ENCODE data around the gene TLCD3B. TPM values are rescaled to one million over a fixed set of nuclear protein-coding genes. Genes with fewer than 3 reads are reported as not detected.

The TLCD3B gene
- total RNA-seq, 2 donors from 2014 or later = 0.16 to 0.49 TPM

DNA sequence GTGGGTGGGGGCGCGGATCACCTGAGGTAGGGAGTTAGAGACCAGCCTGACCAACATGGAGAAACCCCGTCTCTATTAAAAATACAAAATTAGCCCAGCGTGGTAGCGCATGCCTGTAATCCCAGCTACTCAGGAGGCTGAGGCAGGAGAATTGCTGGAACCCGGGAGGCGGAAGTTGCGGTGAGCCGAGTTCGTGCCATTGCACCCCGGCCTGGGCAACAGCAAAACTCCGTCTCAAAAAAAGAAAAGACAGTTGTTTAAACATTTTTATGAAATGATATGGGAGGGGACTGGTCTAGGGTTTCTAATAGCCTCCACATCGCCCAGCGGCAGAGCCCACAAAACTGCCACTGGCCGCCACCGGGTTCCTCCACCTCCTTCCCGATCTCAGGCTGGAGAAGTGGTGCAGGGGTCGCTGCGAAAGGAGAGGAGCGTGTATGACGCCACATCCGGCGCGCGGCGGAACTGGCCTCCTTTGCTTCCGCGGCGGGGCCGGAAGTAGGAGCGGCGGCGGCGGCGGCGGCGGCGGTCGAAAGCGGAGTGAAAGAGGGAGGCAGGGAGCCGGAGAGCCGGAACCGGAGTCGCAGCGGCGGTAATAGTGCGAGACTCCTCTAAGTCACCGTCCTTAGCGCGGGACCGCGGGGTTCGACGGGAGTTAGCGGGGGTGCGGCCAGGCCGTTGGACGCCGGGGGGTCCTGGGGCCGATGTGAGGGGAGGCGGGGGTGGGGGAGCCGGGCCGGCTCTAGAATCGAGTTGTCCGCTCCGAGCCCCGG is 44.6 kb upstream of the TLCD3B start, which contains the start of gene PPP4C:
Gene PPP4C, plus strand, starts transcription at position 492 of the 773 bp plus-strand sequence. CDS start 384 bp downstream, outside the sequence.
- Histone ChIP-seq H3K27ac (peak within 1 kb of the TSS; percentile 89), H3K9ac (ENCODE audit: low read depth in 2 of 2, low read length in 2 of 2) (peak within 1 kb of the TSS; percentile 81 to 83), H3K27me3 (no peaks in the 10 kb centered on the region), H3K4me3 (peak within 1 kb of the TSS; percentile 74), H3K9me3 (no peaks in the 10 kb centered on the region), H3K36me3 (peaks cover 19% of the 10 kb centered on the region), H3K4me1 (peaks cover 21% of the 10 kb centered on the region)
- TF ChIP-seq, protein P1, sequence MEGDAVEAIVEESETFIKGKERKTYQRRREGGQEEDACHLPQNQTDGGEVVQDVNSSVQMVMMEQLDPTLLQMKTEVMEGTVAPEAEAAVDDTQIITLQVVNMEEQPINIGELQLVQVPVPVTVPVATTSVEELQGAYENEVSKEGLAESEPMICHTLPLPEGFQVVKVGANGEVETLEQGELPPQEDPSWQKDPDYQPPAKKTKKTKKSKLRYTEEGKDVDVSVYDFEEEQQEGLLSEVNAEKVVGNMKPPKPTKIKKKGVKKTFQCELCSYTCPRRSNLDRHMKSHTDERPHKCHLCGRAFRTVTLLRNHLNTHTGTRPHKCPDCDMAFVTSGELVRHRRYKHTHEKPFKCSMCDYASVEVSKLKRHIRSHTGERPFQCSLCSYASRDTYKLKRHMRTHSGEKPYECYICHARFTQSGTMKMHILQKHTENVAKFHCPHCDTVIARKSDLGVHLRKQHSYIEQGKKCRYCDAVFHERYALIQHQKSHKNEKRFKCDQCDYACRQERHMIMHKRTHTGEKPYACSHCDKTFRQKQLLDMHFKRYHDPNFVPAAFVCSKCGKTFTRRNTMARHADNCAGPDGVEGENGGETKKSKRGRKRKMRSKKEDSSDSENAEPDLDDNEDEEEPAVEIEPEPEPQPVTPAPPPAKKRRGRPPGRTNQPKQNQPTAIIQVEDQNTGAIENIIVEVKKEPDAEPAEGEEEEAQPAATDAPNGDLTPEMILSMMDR (IDR thresholded peaks at IDR 0.05) = no peak
- intact Hi-C loops (cut with DNase I) = no loop called here
- DNase-seq = peak; percentile 93

DNA sequence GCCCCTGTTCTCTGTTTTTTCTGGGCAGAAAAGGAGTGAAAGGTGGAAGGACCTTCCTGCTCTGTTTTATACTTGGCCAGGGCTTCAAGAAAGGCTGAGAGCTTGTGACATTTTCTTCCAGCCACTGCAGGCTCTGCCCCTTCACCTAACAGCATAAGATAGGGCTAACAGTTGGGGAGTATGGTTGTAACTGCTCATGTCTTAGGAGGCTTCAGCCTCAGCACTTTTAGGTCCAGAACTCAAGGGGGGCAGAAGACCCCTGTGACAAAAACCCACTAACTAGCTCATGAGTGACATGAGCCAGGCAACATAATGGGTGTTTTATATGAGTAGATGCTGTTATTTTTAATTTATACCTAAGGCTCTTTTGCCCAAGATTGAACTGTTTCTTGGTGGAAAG is 39.4 kb upstream of the TLCD3B start:
- H3K4me3 ChIP-seq = no peak overlapping the region
- no peak overlapping the region for H3K9ac ChIP-seq (ENCODE audit: low read depth in 2 of 2, low read length in 2 of 2)
- peaks cover 14% of the 10 kb centered on the region for H3K4me1 ChIP-seq
- TF ChIP-seq, protein P1 (IDR thresholded peaks at IDR 0.05) = no peak
- intact Hi-C loops (cut with DNase I) = no loop called here
- no peak overlapping the region for H3K27ac ChIP-seq
- H3K27me3 ChIP-seq = no peaks in the 10 kb centered on the region
- H3K9me3 ChIP-seq = no peaks in the 10 kb centered on the region
- no peak for DNase-seq
- H3K36me3 ChIP-seq = peaks cover 35% of the 10 kb centered on the region

DNA sequence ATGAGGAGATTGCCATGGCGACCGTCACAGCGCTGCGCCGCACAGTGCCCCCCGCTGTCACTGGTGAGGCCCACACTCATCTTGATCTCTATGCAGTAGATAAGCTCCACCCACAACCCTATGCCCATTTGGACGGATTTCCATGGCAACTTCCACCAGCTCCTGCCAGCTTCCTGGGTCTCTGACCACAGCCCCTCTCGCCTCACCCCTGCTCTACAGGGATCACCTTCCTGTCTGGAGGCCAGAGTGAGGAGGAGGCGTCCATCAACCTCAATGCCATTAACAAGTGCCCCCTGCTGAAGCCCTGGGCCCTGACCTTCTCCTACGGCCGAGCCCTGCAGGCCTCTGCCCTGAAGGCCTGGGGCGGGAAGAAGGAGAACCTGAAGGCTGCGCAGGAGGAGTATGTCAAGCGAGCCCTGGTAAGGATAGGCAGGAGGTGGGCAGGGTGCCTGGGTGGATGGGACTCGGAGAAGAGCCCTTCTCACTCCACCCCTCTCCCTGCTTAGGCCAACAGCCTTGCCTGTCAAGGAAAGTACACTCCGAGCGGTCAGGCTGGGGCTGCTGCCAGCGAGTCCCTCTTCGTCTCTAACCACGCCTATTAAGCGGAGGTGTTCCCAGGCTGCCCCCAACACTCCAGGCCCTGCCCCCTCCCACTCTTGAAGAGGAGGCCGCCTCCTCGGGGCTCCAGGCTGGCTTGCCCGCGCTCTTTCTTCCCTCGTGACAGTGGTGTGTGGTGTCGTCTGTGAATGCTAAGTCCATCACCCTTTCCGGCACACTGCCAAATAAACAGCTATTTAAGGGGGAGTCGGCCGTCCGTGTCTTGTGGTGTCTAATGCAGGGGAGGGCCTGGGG is 38.8 kb upstream of the TLCD3B start:
- H3K27me3 ChIP-seq = no peaks in the 10 kb centered on the region
- intact Hi-C loops (cut with DNase I) = no loop called here
- peak overlapping the region; percentile 6 for H3K27ac ChIP-seq
- H3K9ac ChIP-seq (ENCODE audit: low read depth in 2 of 2, low read length in 2 of 2) = no peak overlapping the region
- no peak for DNase-seq
- peaks cover 35% of the 10 kb centered on the region for H3K36me3 ChIP-seq
- TF ChIP-seq, protein P1 (IDR thresholded peaks at IDR 0.05) = no peak
- H3K4me3 ChIP-seq = no peak overlapping the region
- H3K9me3 ChIP-seq = no peaks in the 10 kb centered on the region
- H3K4me1 ChIP-seq = peaks cover 10% of the 10 kb centered on the region

DNA sequence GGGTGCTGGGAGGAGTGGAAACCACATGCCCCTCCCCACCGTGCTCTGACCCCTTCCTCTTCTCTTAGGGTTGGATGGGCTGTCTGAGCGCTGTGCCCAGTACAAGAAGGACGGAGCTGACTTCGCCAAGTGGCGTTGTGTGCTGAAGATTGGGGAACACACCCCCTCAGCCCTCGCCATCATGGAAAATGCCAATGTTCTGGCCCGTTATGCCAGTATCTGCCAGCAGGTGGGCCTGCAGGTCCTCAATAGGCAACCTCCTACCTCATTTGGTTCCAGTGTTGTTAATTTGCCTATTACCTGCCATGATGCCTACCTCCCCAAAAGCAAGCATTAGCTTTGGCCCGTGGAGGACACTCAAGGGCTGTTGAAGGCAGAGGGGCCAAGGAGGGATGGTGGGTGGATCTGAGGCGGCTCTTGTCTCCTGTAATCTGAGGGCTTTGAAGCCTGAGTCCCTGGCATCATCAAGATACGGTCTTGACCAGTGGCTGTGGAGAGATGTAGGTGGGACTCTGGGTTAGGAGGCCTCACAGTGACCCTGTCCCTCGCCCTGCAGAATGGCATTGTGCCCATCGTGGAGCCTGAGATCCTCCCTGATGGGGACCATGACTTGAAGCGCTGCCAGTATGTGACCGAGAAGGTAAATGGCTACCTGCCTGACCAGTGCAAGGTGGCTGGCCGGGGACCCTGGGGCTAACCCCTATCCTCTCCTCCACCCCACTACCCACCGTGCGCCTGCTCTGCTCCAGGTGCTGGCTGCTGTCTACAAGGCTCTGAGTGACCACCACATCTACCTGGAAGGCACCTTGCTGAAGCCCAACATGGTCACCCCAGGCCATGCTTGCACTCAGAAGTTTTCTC is 37.9 kb upstream of the TLCD3B start:
- no peaks in the 10 kb centered on the region for H3K9me3 ChIP-seq
- no peak overlapping the region for H3K27ac ChIP-seq
- H3K9ac ChIP-seq (ENCODE audit: low read depth in 2 of 2, low read length in 2 of 2) = peak overlapping the region in 1 of 2 donors; percentile 16
- H3K4me1 ChIP-seq = peaks cover 9% of the 10 kb centered on the region
- H3K27me3 ChIP-seq = no peaks in the 10 kb centered on the region
- TF ChIP-seq, protein P1 (IDR thresholded peaks at IDR 0.05) = peak; percentile 32
- intact Hi-C loops (cut with DNase I) = no loop called here
- no peak for DNase-seq
- peaks cover 35% of the 10 kb centered on the region for H3K36me3 ChIP-seq
- H3K4me3 ChIP-seq = no peak overlapping the region

DNA sequence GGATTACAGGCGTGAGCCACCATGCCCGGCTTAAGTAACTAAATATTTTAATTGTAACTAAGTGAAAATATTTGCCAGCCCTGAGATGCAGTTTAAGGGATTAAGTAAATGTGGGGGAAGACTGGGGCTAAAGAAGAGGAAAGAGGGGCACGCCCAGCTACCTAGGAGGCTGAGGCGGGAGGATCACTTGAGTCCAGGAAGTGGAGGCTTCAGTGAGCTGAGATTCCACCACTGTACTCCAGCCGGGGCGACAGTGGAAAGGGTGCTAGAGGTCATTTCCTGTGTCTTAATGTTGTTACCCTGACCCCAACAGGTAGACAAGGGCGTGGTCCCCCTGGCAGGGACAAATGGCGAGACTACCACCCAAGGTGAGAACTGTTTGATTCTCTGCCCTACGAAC is 37.3 kb upstream of the TLCD3B start:
- TF ChIP-seq, protein P1 (IDR thresholded peaks at IDR 0.05) = no peak
- no peak for DNase-seq
- H3K36me3 ChIP-seq = peaks cover 35% of the 10 kb centered on the region
- H3K9me3 ChIP-seq = no peaks in the 10 kb centered on the region
- H3K4me3 ChIP-seq = no peak overlapping the region
- intact Hi-C loops (cut with DNase I) = no loop called here
- H3K27ac ChIP-seq = no peak overlapping the region
- peaks cover 13% of the 10 kb centered on the region for H3K4me1 ChIP-seq
- H3K9ac ChIP-seq (ENCODE audit: low read depth in 2 of 2, low read length in 2 of 2) = peak overlapping the region in 1 of 2 donors; percentile 26
- no peaks in the 10 kb centered on the region for H3K27me3 ChIP-seq
